Ishikawa (cell line): ENCODE measurements around the gene ATG9A.

Experiments used
- CEBPB ChIP-seq: IDR thresholded peaks from 2 replicates; pipeline ENCODE4 v1.6.1; 2012
- CREB1 ChIP-seq: IDR thresholded peaks from 2 replicates; pipeline ENCODE4 v1.6.1; 2012; ENCODE audit warnings: low read depth
- EGR1 ChIP-seq: IDR thresholded peaks from 2 replicates; pipeline ENCODE4 v1.6.1; 2012
- EP300 ChIP-seq: IDR thresholded peaks from 2 replicates; pipeline ENCODE4 v1.6.1; 2012; ENCODE audit warnings: borderline replicate concordance
- FOXM1 ChIP-seq: IDR thresholded peaks from 2 replicates; pipeline ENCODE4 v1.6.1; 2012; ENCODE audit warnings: low read depth, borderline replicate concordance
- NFIC ChIP-seq: IDR thresholded peaks from 2 replicates; pipeline ENCODE4 v1.6.1; 2012
- RAD21 ChIP-seq: IDR thresholded peaks from 2 replicates; pipeline ENCODE4 v1.6.1; 2012; ENCODE audit warnings: low read depth
- TAF1 ChIP-seq: IDR thresholded peaks from 2 replicates; pipeline ENCODE4 v1.6.1; 2012; ENCODE audit warnings: low read depth, mild to moderate bottlenecking
- TCF12 ChIP-seq: IDR thresholded peaks from 2 replicates; pipeline ENCODE4 v1.6.1; 2012; ENCODE audit warnings: low read depth
- TEAD4 ChIP-seq: IDR thresholded peaks from 2 replicates; pipeline ENCODE4 v1.6.1; 2012
- YY1 ChIP-seq: IDR thresholded peaks from 2 replicates; pipeline ENCODE4 v1.6.1; 2012; ENCODE audit warnings: low read depth
- ZBTB7A ChIP-seq: IDR thresholded peaks from 2 replicates; pipeline ENCODE4 v1.6.1; 2012; ENCODE audit warnings: low read depth
- TF ChIP-seq, protein P1 (sequence below): IDR thresholded peaks from 2 replicates; pipeline ENCODE4 v1.6.1; 2012; ENCODE audit warnings: low read depth, mild to moderate bottlenecking
- TF ChIP-seq, protein P2 (sequence below): IDR thresholded peaks from 2 replicates; pipeline ENCODE4 v1.6.1; 2012
- TF ChIP-seq, protein P3 (sequence below): IDR thresholded peaks from 2 replicates; pipeline ENCODE4 v1.6.1; 2012

The ATG9A gene

DNA sequence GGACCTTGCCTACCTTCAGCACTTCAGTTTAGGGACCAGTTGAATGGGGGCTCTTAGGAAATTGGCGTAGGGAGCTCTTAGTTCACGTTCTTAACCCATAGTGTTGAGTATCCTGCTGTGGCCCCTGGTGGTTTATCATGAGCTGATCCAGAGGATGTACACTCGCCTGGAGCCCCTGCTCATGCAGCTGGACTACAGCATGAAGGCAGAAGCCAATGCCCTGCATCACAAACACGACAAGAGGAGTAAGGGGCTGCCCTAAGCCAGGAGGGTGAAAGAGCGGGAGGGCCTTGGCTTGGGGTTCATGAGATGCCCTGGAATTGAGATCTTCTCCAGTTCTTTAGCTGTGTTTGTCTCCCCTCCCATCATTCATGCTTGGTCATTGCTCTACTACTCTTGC is 48.5 kb downstream of the ATG9A start:
- TF ChIP-seq FOXM1 (no peak), TEAD4 (no peak), TAF1 (no peak), NFIC (no peak), EGR1 (no peak), CEBPB (no peak), YY1 (no peak), ZBTB7A (no peak), EP300 (no peak), CREB1 (no peak), RAD21 (no peak), TCF12 (no peak)
- TF ChIP-seq, protein P1, sequence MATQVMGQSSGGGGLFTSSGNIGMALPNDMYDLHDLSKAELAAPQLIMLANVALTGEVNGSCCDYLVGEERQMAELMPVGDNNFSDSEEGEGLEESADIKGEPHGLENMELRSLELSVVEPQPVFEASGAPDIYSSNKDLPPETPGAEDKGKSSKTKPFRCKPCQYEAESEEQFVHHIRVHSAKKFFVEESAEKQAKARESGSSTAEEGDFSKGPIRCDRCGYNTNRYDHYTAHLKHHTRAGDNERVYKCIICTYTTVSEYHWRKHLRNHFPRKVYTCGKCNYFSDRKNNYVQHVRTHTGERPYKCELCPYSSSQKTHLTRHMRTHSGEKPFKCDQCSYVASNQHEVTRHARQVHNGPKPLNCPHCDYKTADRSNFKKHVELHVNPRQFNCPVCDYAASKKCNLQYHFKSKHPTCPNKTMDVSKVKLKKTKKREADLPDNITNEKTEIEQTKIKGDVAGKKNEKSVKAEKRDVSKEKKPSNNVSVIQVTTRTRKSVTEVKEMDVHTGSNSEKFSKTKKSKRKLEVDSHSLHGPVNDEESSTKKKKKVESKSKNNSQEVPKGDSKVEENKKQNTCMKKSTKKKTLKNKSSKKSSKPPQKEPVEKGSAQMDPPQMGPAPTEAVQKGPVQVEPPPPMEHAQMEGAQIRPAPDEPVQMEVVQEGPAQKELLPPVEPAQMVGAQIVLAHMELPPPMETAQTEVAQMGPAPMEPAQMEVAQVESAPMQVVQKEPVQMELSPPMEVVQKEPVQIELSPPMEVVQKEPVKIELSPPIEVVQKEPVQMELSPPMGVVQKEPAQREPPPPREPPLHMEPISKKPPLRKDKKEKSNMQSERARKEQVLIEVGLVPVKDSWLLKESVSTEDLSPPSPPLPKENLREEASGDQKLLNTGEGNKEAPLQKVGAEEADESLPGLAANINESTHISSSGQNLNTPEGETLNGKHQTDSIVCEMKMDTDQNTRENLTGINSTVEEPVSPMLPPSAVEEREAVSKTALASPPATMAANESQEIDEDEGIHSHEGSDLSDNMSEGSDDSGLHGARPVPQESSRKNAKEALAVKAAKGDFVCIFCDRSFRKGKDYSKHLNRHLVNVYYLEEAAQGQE, result no peak
- TF ChIP-seq, protein P2, sequence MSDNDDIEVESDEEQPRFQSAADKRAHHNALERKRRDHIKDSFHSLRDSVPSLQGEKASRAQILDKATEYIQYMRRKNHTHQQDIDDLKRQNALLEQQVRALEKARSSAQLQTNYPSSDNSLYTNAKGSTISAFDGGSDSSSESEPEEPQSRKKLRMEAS, result no peak

DNA sequence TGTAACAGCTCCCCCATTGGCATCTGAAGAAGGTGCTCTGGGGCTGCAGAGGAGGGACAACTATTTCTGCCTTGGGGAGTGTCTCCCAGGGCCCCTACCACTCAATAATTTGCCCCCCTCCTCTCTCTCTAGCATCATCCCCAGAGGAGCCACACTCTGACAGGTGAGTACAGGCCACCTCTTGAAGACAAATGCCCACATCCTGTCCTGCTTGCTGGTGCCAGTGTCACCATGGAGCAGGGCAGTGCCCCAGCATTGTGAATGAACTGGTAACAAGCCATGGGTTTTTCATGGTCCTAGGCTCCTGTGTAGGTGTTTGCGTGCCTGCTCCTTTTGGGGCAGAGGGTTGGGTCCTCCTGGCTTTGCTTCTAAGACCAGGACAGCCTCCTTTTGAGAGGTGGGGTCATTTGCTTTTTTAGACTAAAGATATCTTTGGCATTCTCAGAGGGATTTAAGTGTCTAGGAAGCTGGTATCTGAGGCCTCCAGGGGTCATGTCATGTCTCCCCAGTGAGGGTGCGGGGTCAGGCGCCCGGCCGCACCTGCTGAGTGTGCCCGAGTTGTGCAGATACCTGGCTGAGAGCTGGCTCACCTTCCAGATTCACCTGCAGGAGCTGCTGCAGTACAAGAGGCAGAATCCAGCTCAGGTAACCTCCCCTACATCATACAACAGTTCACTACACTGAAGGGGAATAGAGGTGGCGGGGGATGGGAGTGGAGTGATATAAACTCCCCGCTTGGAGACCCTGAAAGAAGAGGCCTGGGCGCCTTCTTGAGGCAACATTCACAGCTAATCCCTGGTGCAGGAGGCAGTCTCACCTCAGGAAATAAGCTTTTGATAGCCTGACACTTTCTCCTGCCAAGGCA is 49.6 kb downstream of the ATG9A start:
- TF ChIP-seq YY1 (no peak), NFIC (no peak), TEAD4 (no peak), TCF12 (no peak), ZBTB7A (no peak), EP300 (no peak), EGR1 (no peak), CREB1 (no peak), TAF1 (no peak), CEBPB (no peak), FOXM1 (no peak)
- TF ChIP-seq, protein P2, result no peak
- TF ChIP-seq, protein P1, result no peak
- TF ChIP-seq, protein P3, sequence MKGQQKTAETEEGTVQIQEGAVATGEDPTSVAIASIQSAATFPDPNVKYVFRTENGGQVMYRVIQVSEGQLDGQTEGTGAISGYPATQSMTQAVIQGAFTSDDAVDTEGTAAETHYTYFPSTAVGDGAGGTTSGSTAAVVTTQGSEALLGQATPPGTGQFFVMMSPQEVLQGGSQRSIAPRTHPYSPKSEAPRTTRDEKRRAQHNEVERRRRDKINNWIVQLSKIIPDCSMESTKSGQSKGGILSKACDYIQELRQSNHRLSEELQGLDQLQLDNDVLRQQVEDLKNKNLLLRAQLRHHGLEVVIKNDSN, result no peak

DNA sequence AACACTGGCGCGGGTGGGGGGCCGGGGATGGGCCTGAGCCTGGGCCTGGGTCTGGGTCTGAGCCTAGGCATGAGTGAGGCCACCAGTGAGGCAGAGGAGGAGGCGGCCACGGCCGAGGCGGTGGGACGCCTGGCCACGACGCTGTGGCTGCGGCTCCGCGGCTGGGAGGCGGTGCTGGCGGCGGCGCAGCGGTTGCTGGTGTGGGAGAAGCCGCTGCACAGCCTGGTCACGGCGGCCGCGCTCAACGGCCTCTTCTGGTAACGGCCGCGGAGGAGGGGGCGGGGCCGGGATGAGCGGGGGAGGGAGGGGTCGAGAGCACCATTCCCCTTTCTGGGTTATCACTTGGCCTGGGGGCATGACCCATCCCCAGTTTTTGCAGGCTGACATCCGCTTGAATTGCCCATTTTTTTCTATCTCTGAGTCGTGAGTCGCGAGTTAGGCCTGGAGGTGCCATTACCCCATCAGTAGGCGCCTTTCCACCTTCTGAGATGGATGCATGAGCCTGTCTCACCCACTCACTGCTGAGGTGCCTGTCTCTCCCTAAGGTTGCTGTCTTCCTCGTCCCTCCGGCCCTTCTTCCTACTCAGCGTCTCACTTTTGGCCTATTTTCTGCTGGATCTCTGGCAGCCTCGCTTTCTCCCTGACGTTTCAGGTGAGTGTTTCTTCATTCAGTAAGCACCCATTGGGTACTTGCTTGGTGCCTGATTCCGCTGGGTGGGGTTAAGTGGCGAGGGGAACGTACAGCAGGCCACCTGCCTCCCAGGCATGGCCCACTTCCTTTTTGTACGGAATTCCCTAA is 50.9 kb downstream of the ATG9A start:
- TF ChIP-seq, protein P1, result no peak
- no peak for TF ChIP-seq ZBTB7A
- no peak for TF ChIP-seq CREB1

DNA sequence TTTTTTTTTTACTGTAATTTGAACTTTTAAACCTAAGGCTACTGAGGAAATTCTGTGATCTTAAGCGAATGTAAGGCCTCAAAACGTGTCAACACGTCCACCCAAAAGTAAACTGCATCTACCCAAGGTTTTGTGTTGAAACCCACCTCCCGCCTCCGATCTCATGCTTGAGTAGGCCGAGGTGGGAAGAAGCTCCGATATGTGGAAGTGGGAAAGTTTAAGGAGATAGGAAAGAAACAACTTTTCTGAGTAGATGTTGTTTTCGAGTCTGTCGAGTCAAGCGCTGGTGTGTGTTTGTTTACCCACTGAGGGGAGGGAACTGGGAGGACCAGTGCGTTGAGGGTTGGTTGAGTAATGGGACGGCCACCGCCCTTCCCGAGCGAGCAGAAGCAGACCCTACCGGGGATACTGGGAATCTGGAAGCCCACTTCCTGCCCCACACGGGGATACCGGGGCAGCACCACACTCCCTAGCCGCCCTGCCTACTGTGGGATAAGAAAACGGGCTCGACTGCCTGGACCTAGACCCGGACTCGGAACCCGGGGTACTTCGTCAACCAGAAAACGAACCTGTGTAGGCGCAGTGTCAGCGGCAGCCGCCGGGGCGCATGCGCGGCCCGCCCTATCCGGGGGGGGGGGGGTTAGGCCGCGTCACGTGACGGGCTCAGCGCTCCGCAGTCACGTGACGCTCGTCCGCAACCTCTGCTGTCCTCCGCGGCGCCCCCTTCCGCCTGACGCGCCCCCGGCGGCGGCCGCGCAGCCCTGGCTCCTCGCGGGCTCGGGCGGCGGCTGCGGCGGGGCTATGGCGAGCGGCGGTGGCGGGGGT is 51.7 kb downstream of the ATG9A start, which contains the start of gene RETREG2:
TSS of gene RETREG2 (plus strand) at position 724 of the 825 bp plus-strand sequence. CDS start at position 802, 78 bp downstream.
- TF ChIP-seq TAF1 (peak; percentile 71), TCF12 (peak; percentile 50; the same call in 1 of the 2 replicates), EP300 (no peak), CEBPB (peak; percentile 67; the same call in 1 of the 2 replicates), TEAD4 (0 out of 2 replicates have a peak, but pooled peaks have one; percentile 3), FOXM1 (no peak), YY1 (no peak), CREB1 (0 out of 2 replicates have a peak, but pooled peaks have one; percentile 19), ZBTB7A (no peak; the same call in 1 of the 2 replicates), NFIC (no peak), EGR1 (no peak), RAD21 (peak; percentile 1; the same call in 1 of the 2 replicates)
- TF ChIP-seq, protein P1, result no peak
- TF ChIP-seq, protein P2, result peak; percentile 69
- TF ChIP-seq, protein P3, result peak; percentile 98
